Measurements from ENCODE around the gene DENND4B. TPM values are rescaled to one million over a fixed set of nuclear protein-coding genes. Genes with fewer than 3 reads are reported as not detected.

DENND4B gene
- total RNA-seq, 1 experiment from 2014 or later, result 41.3 TPM

DNA sequence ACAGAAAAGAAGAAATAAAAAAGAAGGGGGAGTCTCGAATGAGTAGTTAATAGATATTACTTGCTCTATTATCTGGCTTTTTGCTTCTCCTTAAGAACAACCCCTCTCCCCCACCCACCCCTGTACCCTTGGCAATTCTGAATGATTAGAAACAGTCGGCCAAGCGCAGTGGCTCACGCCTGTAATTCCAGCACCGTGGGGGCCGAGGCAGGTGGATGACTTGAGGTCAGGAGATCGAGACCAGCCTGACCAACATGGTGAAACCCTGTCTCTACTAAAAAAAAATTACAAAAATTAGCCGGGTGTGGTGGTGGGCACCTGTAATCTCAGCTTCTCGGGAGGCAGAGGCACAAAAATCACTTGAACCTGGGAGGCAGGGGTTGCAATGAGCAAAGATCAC is 66.5 kb downstream of the DENND4B start:
- intact Hi-C loops (cut with micrococcal nuclease; ENCODE audit: unreplicated experiment), result no loop called here
- CTCF ChIA-PET, result no interaction called here

More for the DNA sequence above, 66.5 kb downstream of the DENND4B start:
- H3K9me3 ChIP-seq (ENCODE audit: insufficient read depth, low read depth), result no peaks in the 10 kb centered on the region
- H3K27me3 ChIP-seq (ENCODE audit: insufficient read depth, low read depth), result no peaks in the 10 kb centered on the region
- no peak for TF ChIP-seq EZH2 (IDR thresholded peaks at IDR 0.05; ENCODE audit: low read depth)
- TF ChIP-seq, protein P1, sequence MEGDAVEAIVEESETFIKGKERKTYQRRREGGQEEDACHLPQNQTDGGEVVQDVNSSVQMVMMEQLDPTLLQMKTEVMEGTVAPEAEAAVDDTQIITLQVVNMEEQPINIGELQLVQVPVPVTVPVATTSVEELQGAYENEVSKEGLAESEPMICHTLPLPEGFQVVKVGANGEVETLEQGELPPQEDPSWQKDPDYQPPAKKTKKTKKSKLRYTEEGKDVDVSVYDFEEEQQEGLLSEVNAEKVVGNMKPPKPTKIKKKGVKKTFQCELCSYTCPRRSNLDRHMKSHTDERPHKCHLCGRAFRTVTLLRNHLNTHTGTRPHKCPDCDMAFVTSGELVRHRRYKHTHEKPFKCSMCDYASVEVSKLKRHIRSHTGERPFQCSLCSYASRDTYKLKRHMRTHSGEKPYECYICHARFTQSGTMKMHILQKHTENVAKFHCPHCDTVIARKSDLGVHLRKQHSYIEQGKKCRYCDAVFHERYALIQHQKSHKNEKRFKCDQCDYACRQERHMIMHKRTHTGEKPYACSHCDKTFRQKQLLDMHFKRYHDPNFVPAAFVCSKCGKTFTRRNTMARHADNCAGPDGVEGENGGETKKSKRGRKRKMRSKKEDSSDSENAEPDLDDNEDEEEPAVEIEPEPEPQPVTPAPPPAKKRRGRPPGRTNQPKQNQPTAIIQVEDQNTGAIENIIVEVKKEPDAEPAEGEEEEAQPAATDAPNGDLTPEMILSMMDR (conservative IDR thresholded peaks at IDR 0.05), result no peak
- POLR2A ChIA-PET (ENCODE audit: unreplicated experiment), result no interaction called here
- no peaks in the 10 kb centered on the region for H3K9me2 ChIP-seq (ENCODE audit: insufficient read depth)
- H4K20me1 ChIP-seq (ENCODE audit: insufficient read depth), result peaks cover 62% of the 10 kb centered on the region
- DNase-seq, result no peak
- 0 out of 2 replicates have a peak, but pooled peaks cover 4% of the 10 kb centered on the region for H3F3A ChIP-seq (ENCODE audit: insufficient read depth, low read depth)
- H3K4me1 ChIP-seq (replicated peaks; ENCODE audit: insufficient read depth), result no peaks in the 10 kb centered on the region
- no peak overlapping the region for H3K4me2 ChIP-seq
- BruUV-seq (replicated peaks), result no TSS peak
- H3K27ac ChIP-seq, result no peak overlapping the region
- H3K79me2 ChIP-seq (ENCODE audit: low read depth), result peaks cover 74% of the 10 kb centered on the region
- H3K4me3 ChIP-seq, result no peak overlapping the region
- H2AFZ ChIP-seq, result no peak overlapping the region
- H3K36me3 ChIP-seq (ENCODE audit: low read depth), result no peaks in the 10 kb centered on the region

Small RNA genes within 50 kb of the gene (microRNA-seq; reads per million reads assigned to microRNA genes)
- not detected for gene MIR6737 (ENCODE audit: borderline number of aligned reads, borderline replicate concordance)

Other genes starting within 250 kb of the DENND4B start
- 62.5 and 91.7 TPM in 2 replicates for gene INTS3, start 218.7 kb downstream of the DENND4B start, total RNA-seq (2021)
- gene SLC27A3, start 171.3 kb downstream of the DENND4B start, total RNA-seq (2021), result 14.4 and 17.1 TPM in 2 replicates
- 51.4 and 56.1 TPM in 2 replicates for gene GATAD2B, start 23.7 kb downstream of the DENND4B start, total RNA-seq (2021)
- gene CRTC2, start 11.9 kb upstream of the DENND4B start, total RNA-seq (2021), result 44.5 and 63.6 TPM in 2 replicates
- 141 and 164 TPM in 2 replicates for gene SLC39A1, start 16.8 kb upstream of the DENND4B start, total RNA-seq (2021)
- gene CREB3L4, start 21.2 kb upstream of the DENND4B start, total RNA-seq (2021), result 23.4 and 25.9 TPM in 2 replicates
- gene JTB, start 31.0 kb upstream of the DENND4B start, total RNA-seq (2021), result 106 and 108 TPM in 2 replicates
- gene RAB13, start 39.6 kb upstream of the DENND4B start, total RNA-seq (2021), result 69.9 and 73.6 TPM in 2 replicates
- gene RPS27, start 44.0 kb upstream of the DENND4B start, total RNA-seq (2021), result 898 and 1,409 TPM in 2 replicates
- not detected in 2 replicates for gene NUP210L, start 208.4 kb upstream of the DENND4B start, total RNA-seq (2021)
- 375 and 491 TPM in 2 replicates for gene TPM3, start 245.4 kb upstream of the DENND4B start, total RNA-seq (2021)